Measurements from ENCODE around the gene SUPT3H.

Gene SUPT3H

DNA sequence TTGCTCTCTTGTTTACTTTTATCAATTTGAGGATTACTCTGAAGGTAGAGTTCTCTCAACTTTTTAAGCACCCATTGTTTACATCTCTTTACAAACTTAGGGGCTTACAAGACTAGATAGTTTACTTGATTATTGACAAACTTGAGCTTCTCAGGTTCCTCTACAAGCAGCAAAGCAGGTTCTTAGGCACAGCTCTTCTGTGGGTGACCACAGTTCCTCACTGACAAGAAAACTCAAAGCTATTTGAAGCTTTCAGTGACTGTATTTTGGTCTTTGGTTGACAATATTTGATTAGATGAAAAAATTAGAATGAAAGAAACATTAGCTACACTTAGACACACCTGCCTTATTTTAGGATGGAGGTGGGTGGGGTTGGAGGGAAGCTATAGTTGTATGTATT lies 376.9 kb downstream of the SUPT3H start:
- DNase-seq (ENCODE audit: low spot score), result no peak

DNA sequence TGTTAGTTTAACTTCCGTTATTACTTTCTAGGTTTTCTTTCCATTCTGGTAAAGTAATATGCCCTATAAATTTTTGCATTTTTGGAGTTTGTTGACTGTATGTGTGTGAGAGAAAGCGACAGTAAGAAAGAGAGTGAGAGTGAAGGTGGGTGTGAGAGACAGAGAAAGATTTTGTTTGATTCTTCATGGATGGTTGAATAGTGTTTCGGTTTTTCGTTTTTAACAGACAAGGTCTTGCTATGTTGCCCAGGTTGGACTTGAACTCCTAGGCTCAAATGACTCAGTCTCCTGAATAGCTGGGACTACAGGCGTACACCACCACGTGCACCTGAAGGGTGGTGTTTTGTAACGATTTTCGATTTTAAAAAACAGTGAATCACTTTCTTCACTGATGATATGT lies 378.7 kb downstream of the SUPT3H start:
- DNase-seq (ENCODE audit: low spot score), result no peak

GRCh38 chr6:44995486-44996132 lies 382.1 kb downstream of the SUPT3H start:
- DNase-seq (ENCODE audit: low spot score), result no peak

- no peak for DNase-seq (ENCODE audit: low spot score)
Observed at GRCh38 chr6:44989391-44989790, 388.3 kb downstream of the SUPT3H start.

DNA sequence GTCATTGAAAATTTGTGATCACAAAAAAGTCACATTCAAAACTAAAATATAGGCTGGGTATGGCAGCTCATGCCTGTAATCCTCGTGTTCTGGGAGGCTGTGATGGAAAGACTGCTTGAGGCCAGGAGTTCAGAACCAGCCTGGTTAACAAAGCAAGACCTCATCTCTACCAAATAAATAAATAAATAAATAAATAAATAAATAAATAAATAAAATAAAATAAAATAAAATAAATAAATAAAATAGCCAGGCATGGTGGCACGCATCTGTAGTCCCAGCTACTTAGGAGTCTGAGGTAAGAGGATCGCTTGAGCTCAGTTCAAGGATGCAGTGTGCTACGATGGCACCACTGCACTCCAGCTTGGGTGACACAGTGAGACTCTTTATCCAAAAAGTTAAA lies 392.7 kb downstream of the SUPT3H start:
- DNase-seq (ENCODE audit: low spot score), result no peak

DNA sequence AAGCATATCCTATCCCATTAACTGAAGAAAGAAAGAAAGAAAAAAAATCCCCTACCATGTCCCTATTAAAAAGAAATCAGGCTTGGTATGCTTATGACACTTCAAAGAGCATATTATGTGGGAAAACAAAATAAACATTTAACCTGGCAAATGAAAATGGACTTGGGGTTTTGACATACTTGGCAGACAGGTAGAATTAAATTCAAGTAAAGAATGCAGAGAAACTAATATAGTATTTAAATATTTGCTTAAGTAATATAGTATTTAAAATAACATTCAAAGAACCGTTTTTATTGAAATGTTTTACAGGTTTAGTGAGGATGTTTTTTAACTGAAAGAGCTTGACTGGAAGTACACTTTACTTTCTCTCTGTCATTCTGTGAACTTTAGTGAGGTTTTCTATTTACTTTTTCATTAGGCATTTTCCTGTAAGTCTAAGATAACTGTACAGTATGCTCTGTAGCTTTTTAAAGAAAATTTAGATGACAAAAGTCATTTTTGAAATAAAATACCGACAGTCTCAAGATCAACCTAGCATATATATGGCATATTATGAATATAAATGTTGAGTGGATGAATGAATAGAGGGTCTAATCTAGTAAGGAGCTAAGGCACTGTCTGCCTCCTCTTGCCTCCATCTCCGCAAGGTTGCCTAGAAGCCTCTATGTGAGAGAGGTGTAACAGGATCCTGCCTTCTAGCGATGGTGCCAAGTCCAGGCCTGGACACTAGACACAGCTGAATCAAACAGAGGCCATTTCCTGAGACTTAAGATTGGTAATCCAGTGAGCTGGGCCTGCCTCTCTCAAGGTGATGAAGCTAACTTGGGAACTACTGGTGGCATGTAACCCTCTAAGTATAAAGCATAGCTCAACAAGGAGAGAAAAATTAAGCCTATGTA lies 394.0 kb downstream of the SUPT3H start:
- DNase-seq (ENCODE audit: low spot score), result no peak

DNA sequence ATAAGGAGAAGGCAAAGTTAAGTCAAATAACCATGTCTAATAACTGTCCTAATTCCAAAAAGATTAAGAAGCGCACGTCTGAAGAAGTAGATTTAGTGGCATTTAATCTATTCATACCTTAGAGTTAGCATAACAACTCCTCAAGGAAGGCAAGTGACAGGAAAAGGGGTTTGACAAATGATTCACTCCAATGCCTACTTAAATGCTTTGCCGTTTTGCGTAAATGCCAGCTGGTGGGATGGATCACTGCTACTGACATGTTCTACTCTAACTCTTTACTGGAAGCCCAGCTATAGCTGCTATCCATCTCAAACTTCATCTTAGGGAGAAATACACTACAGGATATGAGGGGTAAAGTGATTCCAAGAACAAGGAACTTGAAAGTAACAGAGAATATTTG lies 396.9 kb downstream of the SUPT3H start:
- DNase-seq (ENCODE audit: low spot score), result no peak

DNA sequence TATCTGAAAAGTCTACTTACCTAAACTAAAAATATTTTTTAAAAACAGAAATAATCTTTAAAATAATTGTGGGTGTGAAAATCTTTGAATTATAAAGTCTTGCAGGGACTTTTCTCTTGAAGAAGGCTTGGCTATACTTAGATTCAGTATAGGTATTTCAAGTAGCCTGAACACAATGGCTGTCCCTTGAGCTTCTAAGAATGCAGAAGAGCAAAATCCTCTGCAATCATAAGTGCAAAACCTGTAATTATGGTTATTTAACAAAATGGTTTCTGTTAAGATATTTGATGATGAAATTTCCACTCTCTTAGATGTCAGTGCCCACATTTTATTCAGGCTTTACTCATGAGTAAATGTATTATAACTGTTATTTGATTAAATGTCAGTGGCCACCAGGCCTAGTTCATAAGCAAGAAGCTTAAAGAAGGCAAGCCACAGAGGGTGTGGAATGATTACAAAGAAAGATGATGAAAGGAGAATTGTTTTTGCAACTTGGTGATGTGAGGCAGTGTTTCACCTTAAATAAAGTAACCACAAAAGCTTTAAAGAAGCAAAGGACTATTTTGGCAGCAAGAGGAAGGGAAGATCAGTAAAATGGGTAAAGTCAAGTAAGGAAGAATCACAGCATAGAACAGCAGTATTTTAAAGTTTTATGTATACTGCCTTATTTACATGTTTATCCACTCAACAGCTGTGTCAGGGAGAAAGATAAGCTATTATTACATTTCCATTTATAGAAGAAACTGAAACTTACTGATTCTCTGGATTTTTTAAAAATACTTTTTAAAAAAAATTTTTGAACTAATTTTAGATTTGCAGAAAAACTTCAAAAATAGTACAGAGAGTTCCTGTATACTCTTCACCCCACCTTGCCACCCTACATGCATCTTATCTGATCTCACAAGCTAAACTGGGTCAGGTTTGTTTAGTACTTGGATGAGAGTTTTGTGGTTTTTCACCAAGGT lies 400.8 kb downstream of the SUPT3H start:
- peak; percentile 10 for DNase-seq (ENCODE audit: low spot score)

DNA sequence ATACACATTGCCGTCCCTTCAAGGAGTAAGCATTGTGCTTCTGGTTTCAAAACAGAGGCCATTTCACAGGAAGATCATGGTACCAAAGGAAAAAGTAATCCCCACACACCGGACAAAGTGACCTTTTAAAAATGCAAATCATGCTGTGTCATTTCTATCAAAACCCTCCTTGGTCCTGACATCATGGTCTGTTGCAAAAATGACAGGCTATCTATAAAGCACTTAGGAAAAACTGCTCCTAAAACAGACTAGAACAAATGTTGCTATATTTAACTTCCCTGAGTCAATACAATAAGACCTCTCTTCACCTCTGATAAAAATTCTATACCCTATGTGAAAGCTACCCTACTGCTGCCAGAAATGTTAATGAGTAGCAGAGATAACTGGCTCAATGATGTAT lies 403.2 kb downstream of the SUPT3H start:
- DNase-seq (ENCODE audit: low spot score), result no peak

GRCh38 chr6:44972709-44973108 lies 405.0 kb downstream of the SUPT3H start:
- no peak for DNase-seq (ENCODE audit: low spot score)

- DNase-seq (ENCODE audit: low spot score), result no peak
Observed at GRCh38 chr6:44969446-44970185, 408.1 kb downstream of the SUPT3H start.

DNA sequence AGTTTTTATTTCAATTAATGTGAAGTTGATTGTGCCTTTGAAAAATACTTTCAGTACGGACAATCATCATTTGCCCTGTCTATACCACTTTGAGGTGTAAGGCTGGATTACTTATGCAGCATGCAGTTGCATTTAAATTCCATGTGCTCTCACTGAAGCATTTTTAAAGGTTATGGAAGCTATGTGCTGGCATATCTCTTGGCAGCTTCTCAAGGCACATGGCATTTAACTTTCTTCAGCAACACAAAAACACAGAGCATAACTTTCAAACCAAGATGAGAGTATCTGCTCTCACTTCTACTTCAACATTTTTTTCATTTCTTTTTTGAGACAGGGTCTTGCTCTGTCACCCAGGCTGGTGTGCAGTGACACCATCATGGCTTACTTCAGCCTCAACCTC lies 410.3 kb downstream of the SUPT3H start:
- DNase-seq (ENCODE audit: low spot score), result no peak

GRCh38 chr6:44966449-44967092 lies 411.2 kb downstream of the SUPT3H start:
- DNase-seq (ENCODE audit: low spot score), result peak; percentile 22

GRCh38 chr6:44965708-44966107 lies 412.0 kb downstream of the SUPT3H start:
- DNase-seq (ENCODE audit: low spot score), result no peak

DNA sequence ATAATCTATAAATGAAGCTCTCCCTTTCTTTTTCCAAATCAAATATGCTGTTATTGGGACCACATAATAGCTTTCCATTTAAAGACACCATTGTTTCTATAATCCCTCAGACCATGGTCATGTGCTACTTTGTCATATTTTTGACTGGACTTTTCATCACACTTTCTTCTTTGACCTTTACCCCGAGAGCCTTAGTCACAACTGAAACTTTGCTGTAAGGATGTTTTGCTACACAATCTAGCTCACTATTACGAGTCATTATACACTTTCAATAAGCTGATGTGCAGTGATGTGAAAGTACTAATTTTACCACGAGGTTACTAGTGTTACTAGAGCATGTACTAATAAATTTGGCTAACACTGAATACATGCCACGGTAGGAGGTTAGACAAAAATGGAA lies 416.8 kb downstream of the SUPT3H start:
- DNase-seq (ENCODE audit: low spot score), result no peak

GRCh38 chr6:44959651-44960050 lies 418.1 kb downstream of the SUPT3H start:
- no peak for DNase-seq (ENCODE audit: low spot score)

- no peak for DNase-seq (ENCODE audit: low spot score)
Observed at GRCh38 chr6:44957156-44957555, 420.6 kb downstream of the SUPT3H start.

- DNase-seq (ENCODE audit: low spot score), result peak; percentile 15
Observed at GRCh38 chr6:44956396-44956795, 421.3 kb downstream of the SUPT3H start.

- DNase-seq (ENCODE audit: low spot score), result no peak
Observed at GRCh38 chr6:44955145-44955544, 422.6 kb downstream of the SUPT3H start.

- DNase-seq (ENCODE audit: low spot score), result no peak
Observed at GRCh38 chr6:44954281-44954680, 423.5 kb downstream of the SUPT3H start.

GRCh38 chr6:44951253-44951747 lies 426.4 kb downstream of the SUPT3H start:
- no peak for DNase-seq (ENCODE audit: low spot score)

All from AG20443 (cell line).